Activated CD8-positive, alpha-beta T cell treated with anti-CD3 and anti-CD28 coated beads, Interleukin-2, amount 10 ng/mL, durations not matched to agents 7 days and 5 days (primary cell): ENCODE measurements around the gene IL1RL2. TPM values are rescaled to one million over a fixed set of nuclear protein-coding genes. Genes with fewer than 3 reads are reported as not detected.

Experiments
- ATAC-seq: fragments of 150-1000 bp; cut with Tn5 transposase; one replicate; pipeline ENCODE4 v1.10.0; 2021; ENCODE audit warnings: moderate library complexity
- CTCF ChIA-PET: fragments of 350-600 bp; sonication (Branson Sonifier 250); formaldehyde crosslinking; loops from one replicate; lab custom pipeline; 2021; ENCODE audit warnings: antibody characterized with exemption; lab: Charles Lee
- POLR2A ChIA-PET: fragments of 350-600 bp; sonication (Branson Sonifier 250); formaldehyde crosslinking; loops from one replicate; lab custom pipeline; 2021; ENCODE audit warnings: antibody characterized with exemption; lab: Charles Lee
- DNase-seq: peaks from one replicate; pipeline ENCODE4 v3.0.0-alpha.2; 2020
- H3K27ac Mint-ChIP-seq: one replicate; pipeline ENCODE4 v1.8.0; 2021; ENCODE audit warnings: mild to moderate bottlenecking, mixed read lengths
- H3K27me3 Mint-ChIP-seq: one replicate; pipeline ENCODE4 v1.8.0; 2021; ENCODE audit warnings: low read depth, mixed read lengths
- H3K36me3 Mint-ChIP-seq: one replicate; pipeline ENCODE4 v1.8.0; 2021; ENCODE audit warnings: low read depth, mixed read lengths
- H3K4me1 Mint-ChIP-seq: one replicate; pipeline ENCODE4 v1.8.0; 2021; ENCODE audit warnings: low read depth, mixed read lengths
- H3K4me3 Mint-ChIP-seq: one replicate; pipeline ENCODE4 v1.8.0; 2021; ENCODE audit warnings: mild to moderate bottlenecking, mixed read lengths
- H3K9me3 Mint-ChIP-seq: one replicate; pipeline ENCODE4 v1.8.0; 2022; ENCODE audit warnings: mixed read lengths; ENCODE audit not compliant: insufficient read depth
- total RNA-seq, 2 experiments: library from RNA; stranded (reverse); gene quantifications; one replicate each; pipeline ENCODE4 v1.2.3, GENCODE V29; 2021

Gene IL1RL2
- total RNA-seq, 2 experiments from 2014 or later = not detected

- Mint-ChIP-seq H3K4me1 (peaks cover 12% of the 10 kb centered on the region), H3K27me3 (peaks cover 28% of the 10 kb centered on the region), H3K4me3 (no peak overlapping the region), H3K9me3 (peaks cover 43% of the 10 kb centered on the region), H3K27ac (no peak overlapping the region), H3K36me3 (peaks cover 11% of the 10 kb centered on the region)
- POLR2A ChIA-PET = no interaction called here
- DNase-seq = no peak
- CTCF ChIA-PET = interaction anchor here (1.0 kb wide), 1 partner anchor 139 kb away, joined by 3 read pairs; no protein-coding TSS in a partner anchor
- ATAC-seq = no peak
Observed at GRCh38 chr2:102145107-102145506, 41.7 kb upstream of the IL1RL2 start.

- ATAC-seq = no peak
- no peak overlapping the region for H3K27ac Mint-ChIP-seq
- H3K4me3 Mint-ChIP-seq = no peak overlapping the region
- ChIA-PET POLR2A (no interaction called here), CTCF (no interaction called here)
- peaks cover 12% of the 10 kb centered on the region for H3K4me1 Mint-ChIP-seq
- peaks cover 7% of the 10 kb centered on the region for H3K36me3 Mint-ChIP-seq
- no peak for DNase-seq
- H3K27me3 Mint-ChIP-seq = peaks cover 23% of the 10 kb centered on the region
- peaks cover 47% of the 10 kb centered on the region for H3K9me3 Mint-ChIP-seq
Observed at GRCh38 chr2:102145934-102146333, 40.9 kb upstream of the IL1RL2 start.

- ChIA-PET CTCF (no interaction called here), POLR2A (no interaction called here)
- peaks cover 5% of the 10 kb centered on the region for H3K36me3 Mint-ChIP-seq
- peak; percentile 33 for DNase-seq
- ATAC-seq = no peak
- H3K27ac Mint-ChIP-seq = no peak overlapping the region
- no peak overlapping the region for H3K4me3 Mint-ChIP-seq
- H3K4me1 Mint-ChIP-seq = peaks cover 5% of the 10 kb centered on the region
- H3K9me3 Mint-ChIP-seq = peaks cover 42% of the 10 kb centered on the region
- H3K27me3 Mint-ChIP-seq = peaks cover 8% of the 10 kb centered on the region
Observed at GRCh38 chr2:102147935-102148334, 38.9 kb upstream of the IL1RL2 start.

GRCh38 chr2:102149243-102149642 is 37.6 kb upstream of the IL1RL2 start:
- ATAC-seq (no peak), DNase-seq (no peak)
- Mint-ChIP-seq H3K4me3 (no peak overlapping the region), H3K9me3 (peaks cover 31% of the 10 kb centered on the region), H3K27ac (no peak overlapping the region), H3K4me1 (peaks cover 2% of the 10 kb centered on the region), H3K27me3 (no peaks in the 10 kb centered on the region), H3K36me3 (peaks cover 5% of the 10 kb centered on the region)
- CTCF ChIA-PET = interaction anchor here (0.5 kb wide), 1 partner anchor 136 kb away, joined by 3 read pairs; no protein-coding TSS in a partner anchor
- POLR2A ChIA-PET = no interaction called here

- Mint-ChIP-seq H3K36me3 (peaks cover 5% of the 10 kb centered on the region), H3K4me1 (peaks cover 2% of the 10 kb centered on the region), H3K27ac (no peak overlapping the region), H3K27me3 (no peaks in the 10 kb centered on the region), H3K9me3 (peaks cover 27% of the 10 kb centered on the region), H3K4me3 (no peak overlapping the region)
- ATAC-seq (no peak), DNase-seq (no peak)
- ChIA-PET POLR2A (no interaction called here), CTCF (interaction anchor here (0.5 kb wide), 1 partner anchor 136 kb away, joined by 3 read pairs; no protein-coding TSS in a partner anchor)
Observed at GRCh38 chr2:102149644-102150455, 37.0 kb upstream of the IL1RL2 start.

GRCh38 chr2:102154364-102154763 is 32.5 kb upstream of the IL1RL2 start:
- ATAC-seq (no peak), DNase-seq (no peak)
- H3K9me3 Mint-ChIP-seq = peaks cover 5% of the 10 kb centered on the region
- no peak overlapping the region for H3K27ac Mint-ChIP-seq
- no peaks in the 10 kb centered on the region for H3K27me3 Mint-ChIP-seq
- ChIA-PET POLR2A (no interaction called here), CTCF (no interaction called here)
- no peak overlapping the region for H3K4me3 Mint-ChIP-seq
- no peaks in the 10 kb centered on the region for H3K4me1 Mint-ChIP-seq
- H3K36me3 Mint-ChIP-seq = no peaks in the 10 kb centered on the region

GRCh38 chr2:102154946-102155702 is 31.7 kb upstream of the IL1RL2 start:
- ATAC-seq = no peak
- no peak overlapping the region for H3K4me3 Mint-ChIP-seq
- H3K4me1 Mint-ChIP-seq = no peaks in the 10 kb centered on the region
- peaks cover 4% of the 10 kb centered on the region for H3K9me3 Mint-ChIP-seq
- no peak for DNase-seq
- H3K27me3 Mint-ChIP-seq = no peaks in the 10 kb centered on the region
- H3K36me3 Mint-ChIP-seq = no peaks in the 10 kb centered on the region
- H3K27ac Mint-ChIP-seq = no peak overlapping the region
- POLR2A ChIA-PET = no interaction called here
- CTCF ChIA-PET = interaction anchor here (1.3 to 2.0 kb wide), 2 partner anchors 86 to 97 kb away, joined by 3 to 6 read pairs; no protein-coding TSS in a partner anchor

- ATAC-seq = no peak
- Mint-ChIP-seq H3K4me1 (no peaks in the 10 kb centered on the region), H3K4me3 (no peak overlapping the region), H3K9me3 (no peaks in the 10 kb centered on the region), H3K36me3 (no peaks in the 10 kb centered on the region), H3K27ac (no peak overlapping the region), H3K27me3 (no peaks in the 10 kb centered on the region)
- POLR2A ChIA-PET = no interaction called here
- CTCF ChIA-PET = interaction anchor here (1.3 to 2.0 kb wide), 2 partner anchors 85 to 96 kb away, joined by 3 to 6 read pairs; no protein-coding TSS in a partner anchor
- no peak for DNase-seq
Observed at GRCh38 chr2:102155703-102156515, 30.9 kb upstream of the IL1RL2 start.

- CTCF ChIA-PET = no interaction called here
- no peak overlapping the region for H3K27ac Mint-ChIP-seq
- DNase-seq = no peak
- ATAC-seq = no peak
- H3K4me1 Mint-ChIP-seq = no peaks in the 10 kb centered on the region
- no peaks in the 10 kb centered on the region for H3K27me3 Mint-ChIP-seq
- H3K36me3 Mint-ChIP-seq = no peaks in the 10 kb centered on the region
- POLR2A ChIA-PET = no interaction called here
- peaks cover 3% of the 10 kb centered on the region for H3K9me3 Mint-ChIP-seq
- H3K4me3 Mint-ChIP-seq = no peak overlapping the region
Observed at GRCh38 chr2:102158011-102158755, 28.6 kb upstream of the IL1RL2 start.

- Mint-ChIP-seq H3K4me3 (no peak overlapping the region), H3K4me1 (no peaks in the 10 kb centered on the region), H3K27ac (no peak overlapping the region), H3K9me3 (peaks cover 3% of the 10 kb centered on the region), H3K27me3 (no peaks in the 10 kb centered on the region), H3K36me3 (no peaks in the 10 kb centered on the region)
- ChIA-PET POLR2A (no interaction called here), CTCF (interaction anchor here (1.6 kb wide), 1 partner anchor 81 kb away, joined by 6 read pairs; no protein-coding TSS in a partner anchor)
- DNase-seq (no peak), ATAC-seq (no peak)
Observed at GRCh38 chr2:102159295-102159694, 27.5 kb upstream of the IL1RL2 start.
